ENCODE results near the gene COX5B.
"Not testable (repeated sequence)": the region's sequence is repeated elsewhere in the genome, so short reads cannot be mapped to it uniquely, and the experiment has no call there.

Gene COX5B

GRCh38 chr2:97672606-97673140 lies 26.8 kb downstream of the COX5B start:
- DNase-seq: not testable (repeated sequence)

GRCh38 chr2:97673182-97673914 lies 27.5 kb downstream of the COX5B start:
- DNase-seq: no peak

- DNase-seq: no peak
Observed at GRCh38 chr2:97673915-97674283, 28.0 kb downstream of the COX5B start.

- no peak for DNase-seq
Observed at GRCh38 chr2:97675430-97676113, 29.7 kb downstream of the COX5B start.

GRCh38 chr2:97676620-97677019 lies 30.8 kb downstream of the COX5B start:
- DNase-seq: no peak

- no peak for DNase-seq
Observed at GRCh38 chr2:97677480-97677879, 31.6 kb downstream of the COX5B start.

- no peak for DNase-seq
Observed at GRCh38 chr2:97678298-97678697, 32.4 kb downstream of the COX5B start.

GRCh38 chr2:97687235-97687634 lies 41.4 kb downstream of the COX5B start:
- not testable (repeated sequence) for DNase-seq

- no peak for DNase-seq
Observed at GRCh38 chr2:97688062-97688827, 42.4 kb downstream of the COX5B start.

GRCh38 chr2:97691166-97691565 lies 45.3 kb downstream of the COX5B start:
- DNase-seq: no peak

GRCh38 chr2:97693476-97693875 lies 47.6 kb downstream of the COX5B start:
- no peak for DNase-seq

GRCh38 chr2:97695744-97696143 lies 49.9 kb downstream of the COX5B start:
- no peak for DNase-seq

GRCh38 chr2:97697252-97698235 lies 51.7 kb downstream of the COX5B start:
- peak in 57 of 58 donors; percentile 38 to 98 (median 78) for DNase-seq
